Hepatocyte (in vitro differentiated cells): ENCODE data around the gene G6PD.

ENCODE experiments used
- EZH2 ChIP-seq: fragments of 200-600 bp; sonication (generic); IDR thresholded peaks from 2 replicates; pipeline ENCODE4 v1.6.1; 2016; ENCODE audit warnings: antibody characterized with exemption, mild to moderate bottlenecking, borderline replicate concordance
- EZH2phosphoT487 ChIP-seq: fragments of 200-600 bp; sonication (generic); IDR thresholded peaks from one replicate; pipeline ENCODE4 v1.6.1; 2018; ENCODE audit warnings: antibody characterized with exemption, mild to moderate bottlenecking, low read depth, moderate library complexity; ENCODE audit not compliant: unreplicated experiment, severe bottlenecking
- TF ChIP-seq, protein P1 (sequence below): fragments of 200-600 bp; sonication (generic); IDR thresholded peaks from 2 replicates; pipeline ENCODE4 v1.5.1; 2016; ENCODE audit warnings: antibody characterized with exemption, mild to moderate bottlenecking; ENCODE audit not compliant: poor library complexity

DNA sequence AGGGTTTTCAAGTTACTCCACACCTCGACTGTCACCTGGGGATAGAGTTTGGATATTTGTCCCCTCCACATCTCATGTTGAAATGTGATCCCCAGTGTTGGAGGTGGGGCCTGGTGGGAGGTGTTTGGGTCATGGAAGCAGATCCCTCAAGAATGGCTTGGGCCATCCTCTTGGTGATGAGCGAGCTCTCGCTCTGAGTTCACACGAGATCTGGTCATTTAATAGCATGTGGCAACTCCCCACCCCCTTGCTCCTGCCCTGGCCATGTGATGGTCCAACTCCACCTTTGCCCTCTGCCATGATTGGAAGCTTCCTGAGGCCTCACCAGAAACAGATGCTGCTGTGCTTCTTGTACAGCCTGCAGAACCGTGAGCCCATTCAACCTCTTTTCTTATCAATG, 46.6 kb upstream of the G6PD start:
- TF ChIP-seq, protein P1, sequence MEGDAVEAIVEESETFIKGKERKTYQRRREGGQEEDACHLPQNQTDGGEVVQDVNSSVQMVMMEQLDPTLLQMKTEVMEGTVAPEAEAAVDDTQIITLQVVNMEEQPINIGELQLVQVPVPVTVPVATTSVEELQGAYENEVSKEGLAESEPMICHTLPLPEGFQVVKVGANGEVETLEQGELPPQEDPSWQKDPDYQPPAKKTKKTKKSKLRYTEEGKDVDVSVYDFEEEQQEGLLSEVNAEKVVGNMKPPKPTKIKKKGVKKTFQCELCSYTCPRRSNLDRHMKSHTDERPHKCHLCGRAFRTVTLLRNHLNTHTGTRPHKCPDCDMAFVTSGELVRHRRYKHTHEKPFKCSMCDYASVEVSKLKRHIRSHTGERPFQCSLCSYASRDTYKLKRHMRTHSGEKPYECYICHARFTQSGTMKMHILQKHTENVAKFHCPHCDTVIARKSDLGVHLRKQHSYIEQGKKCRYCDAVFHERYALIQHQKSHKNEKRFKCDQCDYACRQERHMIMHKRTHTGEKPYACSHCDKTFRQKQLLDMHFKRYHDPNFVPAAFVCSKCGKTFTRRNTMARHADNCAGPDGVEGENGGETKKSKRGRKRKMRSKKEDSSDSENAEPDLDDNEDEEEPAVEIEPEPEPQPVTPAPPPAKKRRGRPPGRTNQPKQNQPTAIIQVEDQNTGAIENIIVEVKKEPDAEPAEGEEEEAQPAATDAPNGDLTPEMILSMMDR: no peak
- no peak for TF ChIP-seq EZH2
- no peak for TF ChIP-seq EZH2phosphoT487
